TTC549 (cell line): Measurements from ENCODE around the gene SORCS1.

ENCODE experiments used
- FAIRE-seq: peaks from 2 replicates; lab custom pipeline; 2012; peaks lifted over from hg19 to GRCh38; lab: Jason Lieb, UNC

SORCS1 gene

GRCh38 chr10:106648534-106649481, 515.7 kb downstream of the SORCS1 start:
- no peak for FAIRE-seq

DNA sequence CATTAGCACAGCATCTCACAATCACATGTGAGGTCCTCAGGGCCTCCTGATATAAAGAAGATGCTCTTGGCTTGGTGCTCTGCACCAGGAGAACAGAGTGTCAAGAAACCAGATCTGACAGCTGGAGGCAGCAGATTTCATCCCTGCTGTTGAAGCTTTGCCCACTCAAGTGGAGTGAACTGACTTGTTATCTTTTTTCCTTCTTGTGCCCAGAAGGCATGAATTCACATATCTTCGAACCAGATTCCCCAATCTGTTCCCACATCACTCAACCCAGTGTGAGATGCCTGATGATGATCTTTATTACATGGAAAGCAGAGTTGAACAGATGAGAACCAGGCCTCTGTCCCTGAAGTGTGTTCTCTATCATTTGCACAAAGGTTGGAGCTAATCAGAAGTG, 521.0 kb downstream of the SORCS1 start:
- FAIRE-seq, result no peak

GRCh38 chr10:106637873-106638272, 526.6 kb downstream of the SORCS1 start:
- FAIRE-seq, result no peak

- no peak for FAIRE-seq
These were observed 527.6 kb downstream of the SORCS1 start for GRCh38 chr10:106636766-106637491.

DNA sequence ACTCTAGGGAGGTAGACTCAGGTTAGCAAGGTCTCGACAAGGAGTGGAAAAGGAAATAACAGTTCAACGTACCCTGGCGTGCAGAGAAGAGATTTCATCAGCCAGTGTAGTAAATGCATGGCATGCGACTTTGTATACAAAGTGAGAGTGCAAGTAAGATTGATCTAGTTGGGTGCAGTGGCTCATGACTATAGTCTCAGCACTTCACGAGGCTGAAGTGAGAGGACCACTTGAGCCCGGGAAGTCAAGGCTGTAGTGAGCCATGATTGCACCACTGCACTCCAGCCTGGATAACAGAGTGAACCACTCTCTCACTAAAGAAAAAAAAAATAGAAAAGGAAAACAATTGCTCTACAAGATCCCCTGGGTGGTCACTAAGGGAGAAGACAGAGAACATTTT, 528.6 kb downstream of the SORCS1 start:
- FAIRE-seq, result no peak

GRCh38 chr10:106631016-106631702, 533.3 kb downstream of the SORCS1 start:
- no peak for FAIRE-seq

GRCh38 chr10:106626371-106626770, 538.1 kb downstream of the SORCS1 start:
- FAIRE-seq, result no peak

DNA sequence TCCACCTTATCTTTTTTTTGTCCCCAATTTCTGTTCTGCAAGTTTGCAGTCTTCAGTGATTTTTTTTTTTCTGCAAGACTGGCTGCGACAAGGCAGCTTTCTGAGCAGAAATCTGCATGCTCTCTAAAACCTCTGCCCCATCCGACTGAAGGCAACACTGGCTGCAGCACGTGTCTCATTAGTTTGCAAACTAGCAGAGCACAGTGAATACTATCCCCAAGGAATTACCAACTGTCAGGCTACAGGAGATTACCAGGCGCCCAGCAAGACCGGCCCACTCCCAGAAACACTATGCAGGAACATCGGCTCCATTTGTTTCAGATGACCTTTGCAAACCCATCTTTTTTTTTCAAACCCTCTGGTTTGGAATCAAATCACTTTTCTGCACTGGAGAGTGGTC, 538.8 kb downstream of the SORCS1 start:
- no peak for FAIRE-seq

DNA sequence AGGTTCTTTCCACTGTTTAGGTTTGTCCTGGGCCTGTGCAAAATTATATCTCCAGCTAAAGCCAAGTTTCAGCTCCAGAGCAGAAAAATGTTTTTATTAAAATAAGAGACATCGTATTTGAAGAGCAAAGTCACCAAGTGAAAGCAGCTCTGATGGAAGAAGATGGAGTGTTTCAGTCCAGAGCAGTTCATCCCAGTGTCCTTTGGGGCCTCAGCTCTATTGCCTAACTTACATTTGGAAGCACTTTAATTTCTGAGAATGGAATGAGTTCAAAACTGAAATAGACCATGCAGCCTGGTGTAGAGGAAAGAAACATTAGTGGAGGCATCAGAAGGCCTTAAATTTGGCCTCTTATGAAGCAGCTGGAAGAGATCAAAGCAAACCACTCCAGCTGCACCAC, 545.2 kb downstream of the SORCS1 start:
- FAIRE-seq, result no peak

GRCh38 chr10:106618646-106619045, 545.9 kb downstream of the SORCS1 start:
- no peak for FAIRE-seq

DNA sequence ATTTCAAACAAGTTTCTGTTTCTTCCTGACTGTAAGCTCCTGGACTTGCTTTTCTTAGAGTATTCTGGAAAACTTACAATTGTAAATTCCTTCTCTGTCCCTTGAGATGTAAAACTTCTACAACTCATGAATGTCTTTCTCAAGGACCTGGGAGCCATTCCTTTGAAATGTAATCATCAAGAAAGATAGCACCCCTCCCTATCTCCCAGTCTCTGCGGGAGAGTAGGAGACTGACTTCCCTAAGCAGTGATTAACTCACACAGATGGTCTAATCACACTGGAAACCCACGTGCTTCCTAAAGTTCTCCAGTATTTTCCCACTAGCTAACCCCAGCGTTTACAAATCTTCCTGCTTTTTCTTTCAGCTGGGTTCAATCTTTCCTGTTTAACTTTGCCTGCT, 549.4 kb downstream of the SORCS1 start:
- FAIRE-seq, result no peak

DNA sequence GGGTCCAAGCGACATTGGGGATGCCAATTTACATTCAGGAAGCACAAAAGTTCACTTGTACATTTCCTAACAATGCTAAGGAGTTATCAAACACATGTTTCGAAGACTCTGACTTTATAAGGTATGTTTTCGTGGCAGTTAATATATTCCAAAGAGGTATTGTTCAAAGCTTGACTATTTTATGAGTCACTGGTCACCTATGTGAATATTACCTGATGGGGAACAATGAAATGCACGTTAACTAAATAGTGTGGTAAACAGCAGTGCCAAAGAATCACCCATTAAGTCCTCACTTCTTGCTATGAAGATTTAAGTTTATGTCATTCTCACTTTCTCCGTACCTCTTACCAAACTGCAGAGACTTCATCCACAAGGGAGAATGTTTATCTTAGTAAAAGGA, 550.2 kb downstream of the SORCS1 start:
- FAIRE-seq, result no peak

DNA sequence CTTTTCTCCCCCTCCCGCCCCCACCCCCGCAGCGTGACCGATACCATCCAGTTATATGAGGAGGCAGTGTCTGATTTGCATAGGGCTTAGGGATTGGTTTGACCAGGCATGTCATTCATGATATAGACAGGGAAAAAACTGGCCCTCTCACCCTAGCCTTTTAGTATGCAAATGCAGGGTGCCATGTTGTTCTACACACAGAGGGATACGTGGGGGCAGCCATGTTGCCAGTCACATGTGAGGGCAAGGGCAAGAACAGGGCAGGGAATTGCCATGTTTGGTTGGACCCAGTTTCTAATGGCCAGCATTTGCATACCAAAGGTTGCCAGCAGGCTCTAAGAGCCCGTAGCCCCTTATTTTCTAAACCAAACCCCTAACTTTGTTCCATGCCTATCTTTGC, 552.1 kb downstream of the SORCS1 start:
- FAIRE-seq, result no peak

GRCh38 chr10:106609470-106610266, 554.8 kb downstream of the SORCS1 start:
- FAIRE-seq, result no peak

DNA sequence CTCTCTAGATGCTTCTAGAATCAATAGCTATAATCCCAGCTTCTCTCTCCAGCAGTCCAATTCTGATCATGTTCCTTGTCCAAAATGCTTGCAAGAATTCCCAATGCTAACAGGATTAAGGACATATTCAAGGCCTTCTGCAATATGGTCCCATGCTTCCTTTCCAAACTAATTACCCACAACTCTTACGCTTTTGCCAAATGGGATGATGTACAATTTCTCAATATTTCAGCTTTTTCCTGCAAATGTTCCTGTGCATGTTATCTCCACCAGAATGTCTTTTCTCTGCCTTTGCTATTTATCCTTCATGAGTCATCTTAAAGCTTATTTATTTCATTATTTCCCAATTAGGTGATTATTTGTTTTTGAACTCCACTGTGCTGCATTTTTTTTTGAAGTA, 556.4 kb downstream of the SORCS1 start:
- FAIRE-seq, result no peak

GRCh38 chr10:106595281-106595680, 569.2 kb downstream of the SORCS1 start:
- no peak for FAIRE-seq

GRCh38 chr10:106593876-106594275, 570.6 kb downstream of the SORCS1 start:
- no peak for FAIRE-seq

DNA sequence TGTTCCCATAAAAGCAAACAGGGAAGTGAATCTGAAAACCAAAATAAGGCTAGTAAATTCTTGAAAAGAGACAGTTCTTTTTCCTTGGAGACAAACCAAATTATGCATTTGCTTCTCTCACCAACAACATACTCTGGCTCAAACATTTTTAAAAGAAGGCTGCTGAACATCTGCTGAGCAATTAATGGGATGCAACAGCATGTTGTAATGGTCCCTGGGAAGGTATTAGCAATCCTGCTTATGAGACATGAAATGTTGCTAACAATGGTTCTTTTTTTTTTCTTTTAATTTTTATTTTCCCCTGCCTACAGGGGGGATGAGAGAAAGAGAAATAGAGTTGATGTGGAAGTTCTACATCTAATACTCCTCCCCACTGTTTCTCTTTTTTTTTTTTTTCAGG, 572.1 kb downstream of the SORCS1 start:
- FAIRE-seq, result no peak

DNA sequence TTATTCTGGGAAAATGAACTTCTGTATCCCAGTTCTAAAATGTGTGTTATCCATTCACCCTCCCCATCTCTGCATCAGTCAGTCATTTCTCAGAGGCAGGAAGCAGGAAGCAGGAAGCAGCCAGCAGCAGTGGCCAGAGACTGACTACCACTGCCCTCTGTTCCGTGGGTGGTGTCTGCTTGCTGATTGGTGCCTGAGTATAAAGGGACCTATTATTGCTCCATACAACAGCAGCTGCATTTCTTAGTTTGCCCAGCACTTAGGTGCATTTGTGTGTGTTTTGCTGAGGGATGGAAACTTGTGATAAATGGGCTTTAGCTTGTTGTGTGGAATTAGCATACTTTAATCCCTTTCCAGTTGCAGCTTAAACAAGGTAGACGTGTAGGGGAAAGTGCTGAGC, 582.2 kb downstream of the SORCS1 start:
- no peak for FAIRE-seq

DNA sequence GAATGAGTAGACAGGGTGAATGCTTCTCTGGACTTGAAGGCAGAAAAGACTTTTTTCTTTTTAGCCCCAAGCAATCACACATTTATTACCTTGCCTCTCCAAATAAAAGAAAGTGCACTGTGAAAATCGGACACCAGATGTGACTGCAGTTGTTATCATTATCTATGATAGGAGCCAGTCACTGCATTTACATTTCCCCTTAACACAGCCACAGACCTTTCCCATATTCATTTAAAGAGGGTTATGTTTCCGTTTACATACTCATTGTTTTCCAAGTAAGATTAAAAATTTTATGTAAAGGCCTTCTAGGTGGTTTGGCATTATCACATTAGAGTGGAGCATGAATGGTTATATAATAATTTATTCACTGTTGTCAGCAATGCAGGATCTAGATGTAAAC, 586.8 kb downstream of the SORCS1 start:
- no peak for FAIRE-seq

DNA sequence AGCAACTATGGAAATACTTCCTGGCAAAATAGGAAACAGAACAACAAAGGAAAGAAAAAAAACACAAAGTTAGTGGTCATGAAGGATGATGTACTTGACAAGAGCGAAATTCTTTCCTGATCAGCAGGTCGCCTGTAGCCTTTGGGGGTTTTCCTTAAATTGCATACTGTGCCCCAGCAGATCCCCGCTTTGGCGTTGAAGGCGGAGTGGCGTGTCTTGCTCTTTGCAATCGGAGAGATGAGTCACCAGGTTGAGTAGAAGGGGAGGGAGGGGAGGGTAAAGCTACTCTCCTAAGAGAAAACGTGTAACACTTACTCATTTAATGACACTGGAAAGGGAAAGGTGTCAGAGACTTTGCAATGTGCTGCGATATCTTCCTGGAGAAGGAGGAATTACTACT, 587.2 kb downstream of the SORCS1 start:
- FAIRE-seq, result no peak

- FAIRE-seq, result no peak
These were observed 588.0 kb downstream of the SORCS1 start for GRCh38 chr10:106576534-106576933.
